ENCODE results near the gene ATP2A2. TPM values are rescaled to one million over a fixed set of nuclear protein-coding genes. Genes with fewer than 3 reads are reported as not detected.

The ATP2A2 gene
- polyA plus RNA-seq, 1 donor (not counting 4 experiments of a cell fraction or from before 2014, with no cell fraction given), result 127 TPM

GRCh38 chr12:110329710-110330109 lies 48.7 kb downstream of the ATP2A2 start:
- peaks cover 44 to 49% of the 10 kb centered on the region in 2 experiments for H3K36me3 ChIP-seq (ENCODE audit: control insufficient read depth in 2 of 2, extremely low read depth in 1 of 2, insufficient read depth in 2 of 2, low read length in 2 of 2)
- peaks cover 11% of the 10 kb centered on the region for H4K20me1 ChIP-seq (ENCODE audit: control insufficient read depth, extremely low read depth, insufficient read depth, low read length)
- DNase-seq (ENCODE audit: low read depth, low spot score) (no peak), FAIRE-seq (no peak)
- H3K9me1 ChIP-seq (ENCODE audit: control insufficient read depth, extremely low read depth, insufficient read depth, low read length), result no peaks in the 10 kb centered on the region
- no peaks in the 10 kb centered on the region for H3K27me3 ChIP-seq (ENCODE audit: control insufficient read depth, extremely low read depth, insufficient read depth, low read length)
- no peak overlapping the region for H3K27ac ChIP-seq (ENCODE audit: control insufficient read depth, insufficient read depth, low read length)
- H2AFZ ChIP-seq (ENCODE audit: control insufficient read depth, low read length), result no peak overlapping the region
- no peak for TF ChIP-seq EZH2 (IDR thresholded peaks at IDR 0.05; ENCODE audit: low read length)
- no peak for TF ChIP-seq CTCF (optimal IDR thresholded peaks at IDR 0.05 in 1 of 3, IDR thresholded peaks at IDR 0.05 in 1 of 3, conservative IDR thresholded peaks at IDR 0.05 in 1 of 3; ENCODE audit: extremely low read depth in 1 of 3, insufficient read depth in 2 of 3, low read length in 3 of 3)
- peaks cover 3% of the 10 kb centered on the region for H3K4me1 ChIP-seq (ENCODE audit: control insufficient read depth, extremely low read depth, insufficient read depth, low read length)
- no peak overlapping the region for H3K9ac ChIP-seq (ENCODE audit: control insufficient read depth, extremely low read depth, insufficient read depth, low read length)
- H3K4me2 ChIP-seq (ENCODE audit: control insufficient read depth, extremely low read depth, insufficient read depth, low read depth, low read length), result no peak overlapping the region
- H3K79me2 ChIP-seq (ENCODE audit: control insufficient read depth, insufficient read depth, low read length), result peaks cover 80% of the 10 kb centered on the region
- dilution Hi-C loops (cut with MboI; ENCODE audit: extremely low pct_ligation_motif_present, low sequenced_read_pairs), result no loop called here
- H3K4me3 ChIP-seq (ENCODE audit: control insufficient read depth in 2 of 3, extremely low read depth in 1 of 3, insufficient read depth in 2 of 3, low read depth in 1 of 3, low read length in 3 of 3), result no peak overlapping the region
- H3K9me3 ChIP-seq (ENCODE audit: control insufficient read depth, low read depth, low read length), result no peaks in the 10 kb centered on the region

DNA sequence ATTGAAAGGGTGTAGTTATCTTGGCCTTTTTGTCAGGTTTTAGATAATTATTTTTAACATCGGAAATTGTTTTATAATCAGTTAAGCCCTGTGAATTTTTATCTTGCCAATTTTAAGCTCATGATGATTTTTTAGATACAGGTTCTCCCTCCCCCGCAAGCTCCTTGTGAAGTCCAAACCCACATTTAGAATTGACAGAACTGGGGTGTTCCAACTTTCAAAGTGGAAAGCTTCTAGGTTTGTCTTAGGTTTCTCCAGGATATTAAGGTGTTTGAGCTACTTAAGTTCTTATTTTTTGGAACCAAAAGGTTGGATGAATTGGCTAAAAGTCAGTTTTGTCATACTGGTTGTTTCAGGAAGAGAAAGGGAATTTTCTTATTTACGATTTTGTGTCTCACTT lies 49.1 kb downstream of the ATP2A2 start:
- Histone ChIP-seq H3K9ac (ENCODE audit: control insufficient read depth, extremely low read depth, insufficient read depth, low read length) (no peak overlapping the region), H3K27ac (ENCODE audit: control insufficient read depth, insufficient read depth, low read length) (peak overlapping the region; percentile 8), H3K79me2 (ENCODE audit: control insufficient read depth, insufficient read depth, low read length) (peaks cover 76% of the 10 kb centered on the region), H3K27me3 (ENCODE audit: control insufficient read depth, extremely low read depth, insufficient read depth, low read length) (no peaks in the 10 kb centered on the region), H3K9me1 (ENCODE audit: control insufficient read depth, extremely low read depth, insufficient read depth, low read length) (no peaks in the 10 kb centered on the region), H3K4me2 (ENCODE audit: control insufficient read depth, extremely low read depth, insufficient read depth, low read depth, low read length) (no peak overlapping the region), H3K4me1 (ENCODE audit: control insufficient read depth, extremely low read depth, insufficient read depth, low read length) (peaks cover 3% of the 10 kb centered on the region), H3K9me3 (ENCODE audit: control insufficient read depth, low read depth, low read length) (no peaks in the 10 kb centered on the region), H2AFZ (ENCODE audit: control insufficient read depth, low read length) (no peak overlapping the region), H3K4me3 (ENCODE audit: control insufficient read depth in 2 of 3, extremely low read depth in 1 of 3, insufficient read depth in 2 of 3, low read depth in 1 of 3, low read length in 3 of 3) (no peak overlapping the region), H4K20me1 (ENCODE audit: control insufficient read depth, extremely low read depth, insufficient read depth, low read length) (peaks cover 11% of the 10 kb centered on the region), H3K36me3 (ENCODE audit: control insufficient read depth in 2 of 2, extremely low read depth in 1 of 2, insufficient read depth in 2 of 2, low read length in 2 of 2) (peaks cover 46 to 53% of the 10 kb centered on the region in 2 experiments)
- dilution Hi-C loops (cut with MboI; ENCODE audit: extremely low pct_ligation_motif_present, low sequenced_read_pairs), result no loop called here
- no peak for TF ChIP-seq CTCF (optimal IDR thresholded peaks at IDR 0.05 in 1 of 3, IDR thresholded peaks at IDR 0.05 in 1 of 3, conservative IDR thresholded peaks at IDR 0.05 in 1 of 3; ENCODE audit: extremely low read depth in 1 of 3, insufficient read depth in 2 of 3, low read length in 3 of 3)
- no peak for TF ChIP-seq EZH2 (IDR thresholded peaks at IDR 0.05; ENCODE audit: low read length)
- no peak for DNase-seq (ENCODE audit: low read depth, low spot score)
- no peak for FAIRE-seq
